GM13977 (cell line): Measurements from ENCODE around the gene USO1.
"Not testable (repeated sequence)": the region's sequence is repeated elsewhere in the genome, so short reads cannot be mapped to it uniquely, and the experiment has no call there.

ENCODE experiments used
- DNase-seq: peaks from one replicate; pipeline ENCODE4 v3.0.0; 2012; ENCODE audit warnings: low spot score
- CTCF ChIP-seq: IDR thresholded peaks from 2 replicates; pipeline ENCODE4 v1.5.1; 2012; ENCODE audit warnings: mild to moderate bottlenecking, control low read depth; ENCODE audit not compliant: insufficient read depth; ENCODE audit errors: extremely low read depth, missing control alignments
- in situ Hi-C: fragments of 300-500 bp; cut with MboI; formaldehyde crosslinking; loops from one replicate; pipeline ENCODE4 v1.12.0; 2022; ENCODE audit warnings: low sequenced_read_pairs, low pct_unique_long_range_greater_than_20kb, mixed read lengths, inconsistent platforms; ENCODE audit not compliant: unreplicated experiment

Gene USO1

GRCh38 chr4:75714704-75715103 lies 9.7 kb upstream of the USO1 start:
- TF ChIP-seq CTCF = no peak
- DNase-seq = no peak
- in situ Hi-C loops = no loop called here

- TF ChIP-seq CTCF = no peak
- in situ Hi-C loops = no loop called here
- DNase-seq = peak; percentile 24
Observed at GRCh38 chr4:75715105-75715799, 9.1 kb upstream of the USO1 start.

GRCh38 chr4:75716054-75716453 lies 8.3 kb upstream of the USO1 start:
- in situ Hi-C loops, DNase-seq: not testable (repeated sequence)

GRCh38 chr4:75717408-75717807 lies 7.0 kb upstream of the USO1 start:
- TF ChIP-seq CTCF = no peak
- in situ Hi-C loops = no loop called here
- DNase-seq = no peak

- in situ Hi-C loops = no loop called here
- no peak for DNase-seq
- no peak for TF ChIP-seq CTCF
Observed at GRCh38 chr4:75718529-75718928, 5.8 kb upstream of the USO1 start.

- no peak for TF ChIP-seq CTCF
- DNase-seq = no peak
- in situ Hi-C loops = no loop called here
Observed at GRCh38 chr4:75722417-75722816, 2.0 kb upstream of the USO1 start.

- in situ Hi-C loops = no loop called here
- no peak for TF ChIP-seq CTCF
- DNase-seq = no peak
Observed at GRCh38 chr4:75723163-75724065, 963 bp upstream of the USO1 start.
